ENCODE measurements around the gene EFTUD2.

EFTUD2 gene

GRCh38 chr17:44887971-44888954 is 11.0 kb downstream of the EFTUD2 start:
- DNase-seq (ENCODE audit: low spot score), result no peak

GRCh38 chr17:44887016-44887415 is 12.2 kb downstream of the EFTUD2 start:
- no peak for DNase-seq (ENCODE audit: low spot score)

- DNase-seq (ENCODE audit: low spot score), result no peak
Observed at GRCh38 chr17:44884941-44885340, 14.3 kb downstream of the EFTUD2 start.

- DNase-seq (ENCODE audit: low spot score), result no peak
Observed at GRCh38 chr17:44881145-44881544, 18.1 kb downstream of the EFTUD2 start.

GRCh38 chr17:44880062-44880461 is 19.2 kb downstream of the EFTUD2 start:
- DNase-seq (ENCODE audit: low spot score), result no peak

GRCh38 chr17:44879376-44879775 is 19.9 kb downstream of the EFTUD2 start:
- no peak for DNase-seq (ENCODE audit: low spot score)

- peak; percentile 26 for DNase-seq (ENCODE audit: low spot score)
Observed at GRCh38 chr17:44878627-44879221, 20.5 kb downstream of the EFTUD2 start.

- no peak for DNase-seq (ENCODE audit: low spot score)
Observed at GRCh38 chr17:44877121-44877520, 22.1 kb downstream of the EFTUD2 start.

GRCh38 chr17:44875761-44876160 is 23.5 kb downstream of the EFTUD2 start:
- no peak for DNase-seq (ENCODE audit: low spot score)

GRCh38 chr17:44872131-44872768 is 27.0 kb downstream of the EFTUD2 start:
- no peak for DNase-seq (ENCODE audit: low spot score)

- no peak for DNase-seq (ENCODE audit: low spot score)
Observed at GRCh38 chr17:44871556-44871955, 27.7 kb downstream of the EFTUD2 start.

- DNase-seq (ENCODE audit: low spot score), result no peak
Observed at GRCh38 chr17:44867841-44868240, 31.4 kb downstream of the EFTUD2 start.

- DNase-seq (ENCODE audit: low spot score), result no peak
Observed at GRCh38 chr17:44865931-44866330, 33.3 kb downstream of the EFTUD2 start.

GRCh38 chr17:44865231-44865660 is 34.0 kb downstream of the EFTUD2 start:
- DNase-seq (ENCODE audit: low spot score), result peak; percentile 83

GRCh38 chr17:44864831-44865230 is 34.4 kb downstream of the EFTUD2 start:
- DNase-seq (ENCODE audit: low spot score), result no peak

- peak; percentile 33 for DNase-seq (ENCODE audit: low spot score)
Observed at GRCh38 chr17:44863061-44863918, 36.0 kb downstream of the EFTUD2 start.

- no peak for DNase-seq (ENCODE audit: low spot score)
Observed at GRCh38 chr17:44862278-44862914, 36.8 kb downstream of the EFTUD2 start.

GRCh38 chr17:44859701-44860100 is 39.5 kb downstream of the EFTUD2 start:
- DNase-seq (ENCODE audit: low spot score), result no peak

- no peak for DNase-seq (ENCODE audit: low spot score)
Observed at GRCh38 chr17:44854192-44854591, 45.1 kb downstream of the EFTUD2 start.

- DNase-seq (ENCODE audit: low spot score), result no peak
Observed at GRCh38 chr17:44850612-44851011, 48.6 kb downstream of the EFTUD2 start.

GRCh38 chr17:44850025-44850424 is 49.2 kb downstream of the EFTUD2 start:
- no peak for DNase-seq (ENCODE audit: low spot score)

Data from kidney capillary endothelial cell (primary cell).